HEK293 (cell line): ENCODE measurements around the gene GSC.
"Not testable (repeated sequence)": the region's sequence is repeated elsewhere in the genome, so short reads cannot be mapped to it uniquely, and the experiment has no call there.

Source experiments
- CTCF ChIA-PET: fragments of 350-600 bp; formaldehyde crosslinking; extraction: SDS; loops from one replicate; lab custom pipeline; 2021; ENCODE audit warnings: antibody characterized with exemption; lab: Yijun Ruan, JAX
- POLR2A ChIA-PET: fragments of 300-600 bp; formaldehyde crosslinking; extraction: SDS; loops from one replicate; lab custom pipeline; 2020; ENCODE audit warnings: antibody characterized with exemption, inconsistent platforms; lab: Yijun Ruan, JAX
- H3K27ac ChIP-seq: fragments of 200-500 bp; sonication (Bioruptor generic); 2 replicates; pipeline ENCODE4 v1.5.1; 2014; ENCODE audit warnings: low read depth, low read length, control low read depth, inconsistent platforms; ENCODE audit errors: extremely low read depth
- H3K36me3 ChIP-seq, 2 experiments: fragments of 200-500 bp in 1 of 2; sonication (Bioruptor generic) in 1 of 2; 1 replicate in 1 of 2; 2 replicates in 1 of 2; pipeline ENCODE4 v1.5.1; 2014 to 2017; ENCODE audit warnings: inconsistent platforms in 2 of 2, low read length in 2 of 2; ENCODE audit not compliant: control insufficient read depth in 2 of 2, insufficient read depth in 1 of 2
- H3K4me1 ChIP-seq: fragments of 200-500 bp; sonication (Bioruptor generic); 2 replicates; pipeline ENCODE4 v1.5.1; 2014; ENCODE audit warnings: mild to moderate bottlenecking, low read length, inconsistent platforms; ENCODE audit not compliant: control insufficient read depth, insufficient read depth
- H3K4me3 ChIP-seq: 2 replicates; pipeline ENCODE4 v1.5.1; 2011; ENCODE audit warnings: low read depth, mild to moderate bottlenecking, control low read depth, low read length, moderate library complexity
- H3K9me3 ChIP-seq: fragments of 200-500 bp; sonication (Bioruptor generic); 2 replicates; pipeline ENCODE4 v1.5.1; 2014; ENCODE audit warnings: low read depth, low read length, inconsistent platforms; ENCODE audit not compliant: control insufficient read depth, insufficient read depth
- EGR2 ChIP-seq: fragments of 450-650 bp; formaldehyde crosslinking; IDR thresholded peaks from 2 replicates; pipeline ENCODE4 v1.5.1; 2016; ENCODE audit warnings: low read depth, missing biosample characterization, missing genetic modification characterization
- GLI2 ChIP-seq: fragments of 450-650 bp; formaldehyde crosslinking; IDR thresholded peaks from 2 replicates; pipeline ENCODE4; 2017; ENCODE audit warnings: missing biosample characterization, missing genetic modification characterization, low read depth, borderline replicate concordance
- KLF9 ChIP-seq: fragments of 450-650 bp; formaldehyde crosslinking; IDR thresholded peaks from 2 replicates; pipeline ENCODE4 v1.5.1; 2016; ENCODE audit warnings: missing biosample characterization, missing genetic modification characterization, low read depth
- RBAK ChIP-seq: fragments of 450-650 bp; formaldehyde crosslinking; IDR thresholded peaks from 2 replicates; pipeline ENCODE4 v1.5.1; 2016; ENCODE audit warnings: missing biosample characterization, missing genetic modification characterization
- TRIM28 ChIP-seq: IDR thresholded peaks from 2 replicates; pipeline ENCODE4 v1.6.1; 2011; ENCODE audit warnings: low read length, control low read depth, borderline replicate concordance
- ZFHX2 ChIP-seq: fragments of 450-650 bp; formaldehyde crosslinking; conservative IDR thresholded peaks from 2 replicates; pipeline ENCODE4 v1.5.1; 2016; ENCODE audit warnings: missing biosample characterization, missing genetic modification characterization
- ZNF133 ChIP-seq: fragments of 450-650 bp; formaldehyde crosslinking; IDR thresholded peaks from 2 replicates; pipeline ENCODE4 v1.5.1; 2016; ENCODE audit warnings: missing biosample characterization, missing genetic modification characterization
- ZNF266 ChIP-seq: fragments of 450-650 bp; formaldehyde crosslinking; IDR thresholded peaks from 2 replicates; pipeline ENCODE4 v1.5.1; 2016; ENCODE audit warnings: missing biosample characterization, missing genetic modification characterization, low read depth
- ZNF341 ChIP-seq: fragments of 450-650 bp; formaldehyde crosslinking; IDR thresholded peaks from 2 replicates; pipeline ENCODE4; 2016; ENCODE audit warnings: low read depth, missing biosample characterization, missing genetic modification characterization
- ZNF350 ChIP-seq: fragments of 450-650 bp; formaldehyde crosslinking; IDR thresholded peaks from 2 replicates; pipeline ENCODE4 v1.5.0; 2017; ENCODE audit warnings: missing biosample characterization, mild to moderate bottlenecking, missing genetic modification characterization
- ZNF366 ChIP-seq: fragments of 450-650 bp; formaldehyde crosslinking; conservative IDR thresholded peaks from 2 replicates; pipeline ENCODE4 v1.5.1; 2016; ENCODE audit warnings: missing biosample characterization, missing genetic modification characterization
- ZNF394 ChIP-seq: fragments of 450-650 bp; formaldehyde crosslinking; IDR thresholded peaks from 2 replicates; pipeline ENCODE4 v1.5.1; 2016; ENCODE audit warnings: missing biosample characterization, missing genetic modification characterization, mild to moderate bottlenecking, moderate library complexity, borderline replicate concordance
- ZNF426 ChIP-seq: fragments of 450-650 bp; formaldehyde crosslinking; IDR thresholded peaks from 2 replicates; pipeline ENCODE4 v1.5.1; 2017; ENCODE audit warnings: missing biosample characterization, missing genetic modification characterization, mild to moderate bottlenecking, inconsistent platforms, moderate library complexity
- ZNF555 ChIP-seq: fragments of 450-650 bp; formaldehyde crosslinking; conservative IDR thresholded peaks from 2 replicates; pipeline ENCODE4 v1.5.1; 2017; ENCODE audit warnings: missing biosample characterization, mild to moderate bottlenecking, missing genetic modification characterization, inconsistent platforms
- ZNF560 ChIP-seq: fragments of 450-650 bp; formaldehyde crosslinking; IDR thresholded peaks from 2 replicates; pipeline ENCODE4 v1.5.1; 2017; ENCODE audit warnings: missing biosample characterization, missing genetic modification characterization, borderline replicate concordance
- ZNF561 ChIP-seq: fragments of 450-650 bp; IDR thresholded peaks from 2 replicates; pipeline ENCODE4 v1.5.1; 2018; ENCODE audit warnings: missing biosample characterization, missing genetic modification characterization, borderline replicate concordance
- ZNF571 ChIP-seq: fragments of 450-650 bp; formaldehyde crosslinking; IDR thresholded peaks from 2 replicates; pipeline ENCODE4 v1.5.0; 2017; ENCODE audit warnings: missing biosample characterization, missing genetic modification characterization
- ZNF654 ChIP-seq: fragments of 450-650 bp; formaldehyde crosslinking; IDR thresholded peaks from 2 replicates; pipeline ENCODE4 v1.5.1; 2016; ENCODE audit warnings: low read depth, missing biosample characterization, missing genetic modification characterization
- ZNF791 ChIP-seq: fragments of 450-650 bp; formaldehyde crosslinking; IDR thresholded peaks from 2 replicates; pipeline ENCODE4 v1.5.1; 2016; ENCODE audit warnings: missing biosample characterization, missing genetic modification characterization
- TF ChIP-seq, protein P1 (sequence below): fragments of 450-650 bp; formaldehyde crosslinking; IDR thresholded peaks from 2 replicates; pipeline ENCODE4 v1.5.1; 2017; ENCODE audit warnings: missing biosample characterization, missing genetic modification characterization
- TF ChIP-seq, protein P2 (sequence below): fragments of 450-650 bp; formaldehyde crosslinking; IDR thresholded peaks from 2 replicates; pipeline ENCODE4 v1.5.1; 2016; ENCODE audit warnings: missing biosample characterization, missing genetic modification characterization
- TF ChIP-seq, protein P3 (sequence below): fragments of 450-650 bp; formaldehyde crosslinking; conservative IDR thresholded peaks from 2 replicates; pipeline ENCODE4 v1.5.1; 2016; ENCODE audit warnings: low read depth, missing biosample characterization, missing genetic modification characterization

Gene GSC

DNA sequence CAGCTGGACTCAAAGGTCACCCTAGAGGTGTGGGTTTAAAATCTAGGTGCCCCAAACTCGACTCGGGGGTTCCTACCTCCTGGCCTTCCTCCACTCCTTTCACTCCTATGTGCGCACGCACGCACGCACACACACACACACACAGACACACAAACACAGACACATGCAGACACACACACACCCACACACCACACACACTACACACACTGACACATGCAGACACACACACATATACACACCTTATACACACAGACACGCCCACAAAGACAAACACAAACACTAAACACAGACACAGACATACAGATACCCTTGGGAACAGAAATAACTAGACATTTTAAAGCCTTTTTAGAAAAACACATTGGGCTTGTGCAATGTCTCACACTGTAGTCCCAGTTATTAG, 31.8 kb downstream of the GSC start:
- ChIA-PET CTCF (interaction anchor here (1.0 kb wide), 1 partner anchor 10 kb away, joined by 5 read pairs; no protein-coding TSS in a partner anchor), POLR2A (no interaction called here)

DNA sequence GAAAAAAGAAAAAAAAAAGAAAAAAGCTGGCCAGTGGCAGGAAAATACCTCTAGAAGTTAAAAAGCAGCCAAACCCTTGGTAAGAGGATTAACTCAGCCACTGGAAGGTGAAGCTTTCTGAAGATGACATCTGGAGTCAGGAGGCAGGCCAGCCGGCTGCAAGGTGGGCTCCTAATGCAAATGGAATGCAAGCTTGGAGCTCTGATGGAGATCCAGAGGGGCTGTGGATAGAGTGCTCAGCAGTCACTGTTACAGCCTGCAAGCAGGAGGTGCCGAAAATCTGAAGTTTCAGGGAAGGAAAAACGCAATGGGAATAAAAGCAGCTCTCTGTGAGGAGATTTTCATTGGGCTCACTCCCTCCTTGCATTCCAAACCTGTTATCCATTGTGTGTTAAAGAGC, 41.0 kb downstream of the GSC start:
- ChIA-PET CTCF (interaction anchor here (0.6 kb wide), 1 partner anchor 249 kb away, joined by 4 read pairs; no protein-coding TSS in a partner anchor), POLR2A (interaction anchor here (0.6 kb wide), 1 partner anchor 17 kb away, joined by 3 read pairs; no protein-coding TSS in a partner anchor)
- Histone ChIP-seq H3K9me3 (no peaks in the 10 kb centered on the region), H3K4me1 (no peaks in the 10 kb centered on the region), H3K27ac (no peak overlapping the region), H3K4me3 (no peak overlapping the region), H3K36me3 (no peaks in the 10 kb centered on the region)
- TF ChIP-seq ZNF366 = no peak
- TF ChIP-seq ZNF561 (tag by site-specific recombination) = no peak
- no peak for TF ChIP-seq ZNF350 (tag by site-specific recombination)
- no peak for TF ChIP-seq GLI2 (tag by site-specific recombination)
- no peak for TF ChIP-seq ZNF341 (tag by site-specific recombination)
- TF ChIP-seq, protein P1, sequence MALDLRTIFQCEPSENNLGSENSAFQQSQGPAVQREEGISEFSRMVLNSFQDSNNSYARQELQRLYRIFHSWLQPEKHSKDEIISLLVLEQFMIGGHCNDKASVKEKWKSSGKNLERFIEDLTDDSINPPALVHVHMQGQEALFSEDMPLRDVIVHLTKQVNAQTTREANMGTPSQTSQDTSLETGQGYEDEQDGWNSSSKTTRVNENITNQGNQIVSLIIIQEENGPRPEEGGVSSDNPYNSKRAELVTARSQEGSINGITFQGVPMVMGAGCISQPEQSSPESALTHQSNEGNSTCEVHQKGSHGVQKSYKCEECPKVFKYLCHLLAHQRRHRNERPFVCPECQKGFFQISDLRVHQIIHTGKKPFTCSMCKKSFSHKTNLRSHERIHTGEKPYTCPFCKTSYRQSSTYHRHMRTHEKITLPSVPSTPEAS = no peak
- TF ChIP-seq RBAK (tag by site-specific recombination) = no peak
- no peak for TF ChIP-seq ZNF133 (tag by site-specific recombination)
- no peak for TF ChIP-seq ZNF791 (tag by site-specific recombination)
- no peak for TF ChIP-seq ZNF560
- TF ChIP-seq, protein P2, sequence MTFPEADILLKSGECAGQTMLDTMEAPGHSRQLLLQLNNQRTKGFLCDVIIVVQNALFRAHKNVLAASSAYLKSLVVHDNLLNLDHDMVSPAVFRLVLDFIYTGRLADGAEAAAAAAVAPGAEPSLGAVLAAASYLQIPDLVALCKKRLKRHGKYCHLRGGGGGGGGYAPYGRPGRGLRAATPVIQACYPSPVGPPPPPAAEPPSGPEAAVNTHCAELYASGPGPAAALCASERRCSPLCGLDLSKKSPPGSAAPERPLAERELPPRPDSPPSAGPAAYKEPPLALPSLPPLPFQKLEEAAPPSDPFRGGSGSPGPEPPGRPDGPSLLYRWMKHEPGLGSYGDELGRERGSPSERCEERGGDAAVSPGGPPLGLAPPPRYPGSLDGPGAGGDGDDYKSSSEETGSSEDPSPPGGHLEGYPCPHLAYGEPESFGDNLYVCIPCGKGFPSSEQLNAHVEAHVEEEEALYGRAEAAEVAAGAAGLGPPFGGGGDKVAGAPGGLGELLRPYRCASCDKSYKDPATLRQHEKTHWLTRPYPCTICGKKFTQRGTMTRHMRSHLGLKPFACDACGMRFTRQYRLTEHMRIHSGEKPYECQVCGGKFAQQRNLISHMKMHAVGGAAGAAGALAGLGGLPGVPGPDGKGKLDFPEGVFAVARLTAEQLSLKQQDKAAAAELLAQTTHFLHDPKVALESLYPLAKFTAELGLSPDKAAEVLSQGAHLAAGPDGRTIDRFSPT (tag by site-specific recombination) = no peak

More for the DNA sequence above, 31.8 kb downstream of the GSC start:
- H3K27ac ChIP-seq = no peak overlapping the region
- no peak overlapping the region for H3K4me3 ChIP-seq
- TF ChIP-seq TRIM28 (no peak), ZFHX2 (peak; percentile 61), ZNF571 (tag by site-specific recombination) (no peak), ZNF266 (tag by site-specific recombination) (0 out of 2 replicates have a peak, but pooled peaks have one; percentile 14), KLF9 (tag by site-specific recombination) (0 out of 2 replicates have a peak, but pooled peaks have one; percentile 26), EGR2 (tag by site-specific recombination) (0 out of 2 replicates have a peak, but pooled peaks have one; percentile 24)
- TF ChIP-seq, protein P1 = peak; percentile 89
- no peaks in the 10 kb centered on the region for H3K9me3 ChIP-seq
- H3K4me1 ChIP-seq = no peaks in the 10 kb centered on the region
- no peaks in the 10 kb centered on the region for H3K36me3 ChIP-seq

DNA sequence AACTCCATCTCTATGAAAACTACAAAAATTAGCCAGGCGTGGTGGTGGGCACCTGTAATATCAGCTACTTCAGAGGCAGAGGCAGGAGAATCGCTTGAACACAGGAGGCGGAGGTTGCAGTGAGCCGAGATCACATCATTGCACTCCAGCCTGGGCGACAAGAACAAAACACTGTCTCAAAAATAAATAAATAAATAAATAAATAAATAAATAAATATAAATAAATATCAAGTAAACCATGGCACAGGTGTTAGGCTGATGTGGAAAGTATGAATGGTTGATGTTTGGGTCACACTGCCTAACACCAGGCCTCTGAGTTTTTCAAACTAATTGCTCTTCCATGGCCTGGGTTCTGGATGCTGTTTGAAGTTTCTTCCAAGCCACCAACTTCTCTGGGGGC, 41.5 kb downstream of the GSC start:
- H3K4me3 ChIP-seq, CTCF ChIA-PET, H3K4me1 ChIP-seq, H3K36me3 ChIP-seq, H3K9me3 ChIP-seq, H3K27ac ChIP-seq: not testable (repeated sequence)
- POLR2A ChIA-PET = interaction anchor here (0.6 kb wide), 1 partner anchor 17 kb away, joined by 3 read pairs; no protein-coding TSS in a partner anchor
- TF ChIP-seq ZNF266 (tag by site-specific recombination) (peak; percentile 41; the same call in 1 of the 2 replicates), ZNF394 (peak; percentile 73; the same call in 1 of the 2 replicates), ZNF426 (peak; percentile 53), ZNF555 (tag by site-specific recombination) (peak; percentile 48), ZNF654 (peak; percentile 10; the same call in 1 of the 2 replicates)
- TF ChIP-seq, protein P3, sequence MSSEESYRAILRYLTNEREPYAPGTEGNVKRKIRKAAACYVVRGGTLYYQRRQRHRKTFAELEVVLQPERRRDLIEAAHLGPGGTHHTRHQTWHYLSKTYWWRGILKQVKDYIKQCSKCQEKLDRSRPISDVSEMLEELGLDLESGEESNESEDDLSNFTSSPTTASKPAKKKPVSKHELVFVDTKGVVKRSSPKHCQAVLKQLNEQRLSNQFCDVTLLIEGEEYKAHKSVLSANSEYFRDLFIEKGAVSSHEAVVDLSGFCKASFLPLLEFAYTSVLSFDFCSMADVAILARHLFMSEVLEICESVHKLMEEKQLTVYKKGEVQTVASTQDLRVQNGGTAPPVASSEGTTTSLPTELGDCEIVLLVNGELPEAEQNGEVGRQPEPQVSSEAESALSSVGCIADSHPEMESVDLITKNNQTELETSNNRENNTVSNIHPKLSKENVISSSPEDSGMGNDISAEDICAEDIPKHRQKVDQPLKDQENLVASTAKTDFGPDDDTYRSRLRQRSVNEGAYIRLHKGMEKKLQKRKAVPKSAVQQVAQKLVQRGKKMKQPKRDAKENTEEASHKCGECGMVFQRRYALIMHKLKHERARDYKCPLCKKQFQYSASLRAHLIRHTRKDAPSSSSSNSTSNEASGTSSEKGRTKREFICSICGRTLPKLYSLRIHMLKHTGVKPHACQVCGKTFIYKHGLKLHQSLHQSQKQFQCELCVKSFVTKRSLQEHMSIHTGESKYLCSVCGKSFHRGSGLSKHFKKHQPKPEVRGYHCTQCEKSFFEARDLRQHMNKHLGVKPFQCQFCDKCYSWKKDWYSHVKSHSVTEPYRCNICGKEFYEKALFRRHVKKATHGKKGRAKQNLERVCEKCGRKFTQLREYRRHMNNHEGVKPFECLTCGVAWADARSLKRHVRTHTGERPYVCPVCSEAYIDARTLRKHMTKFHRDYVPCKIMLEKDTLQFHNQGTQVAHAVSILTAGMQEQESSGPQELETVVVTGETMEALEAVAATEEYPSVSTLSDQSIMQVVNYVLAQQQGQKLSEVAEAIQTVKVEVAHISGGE (tag by site-specific recombination) = peak; percentile 51; the same call in 1 of the 2 replicates
